CD4-positive, alpha-beta T cell treated with Interferon alpha-2 for 1 hour (primary cell): Measurements from ENCODE around the gene FAM83D.
"Not testable (repeated sequence)": the region's sequence is repeated elsewhere in the genome, so short reads cannot be mapped to it uniquely, and the experiment has no call there.

Experiments used
- DNase-seq, 2 donors: peaks; one replicate each; pipeline ENCODE4 v3.0.0-alpha.2; 2020 to 2022

The FAM83D gene

GRCh38 chr20:38970302-38970701 is 44.1 kb downstream of the FAM83D start:
- no peak for DNase-seq

GRCh38 chr20:38973107-38973506 is 46.9 kb downstream of the FAM83D start:
- no peak for DNase-seq

GRCh38 chr20:38973645-38974044 is 47.4 kb downstream of the FAM83D start:
- no peak for DNase-seq

- no peak for DNase-seq
Measured at GRCh38 chr20:38975539-38976120, 49.4 kb downstream of the FAM83D start.

- no peak for DNase-seq
Measured at GRCh38 chr20:38979434-38979833, 53.2 kb downstream of the FAM83D start.

- no peak for DNase-seq
Measured at GRCh38 chr20:38979842-38980241, 53.6 kb downstream of the FAM83D start.

GRCh38 chr20:38982291-38982690 is 56.1 kb downstream of the FAM83D start:
- no peak for DNase-seq

GRCh38 chr20:38985060-38985459 is 58.8 kb downstream of the FAM83D start:
- DNase-seq: no peak

- DNase-seq: no peak
Measured at GRCh38 chr20:38985603-38986170, 59.5 kb downstream of the FAM83D start.

GRCh38 chr20:38986663-38987062 is 60.4 kb downstream of the FAM83D start:
- DNase-seq: no peak

- DNase-seq: no peak
Measured at GRCh38 chr20:38987777-38988176, 61.6 kb downstream of the FAM83D start.

GRCh38 chr20:38990728-38991127 is 64.5 kb downstream of the FAM83D start:
- DNase-seq: no peak

GRCh38 chr20:38991814-38992704 is 65.8 kb downstream of the FAM83D start:
- DNase-seq: no peak

- no peak for DNase-seq
Measured at GRCh38 chr20:38995536-38996044, 69.4 kb downstream of the FAM83D start.

- not testable (repeated sequence) for DNase-seq
Measured at GRCh38 chr20:38996866-38997265, 70.6 kb downstream of the FAM83D start.

- peak in 1 of 2 donors; percentile 4 for DNase-seq
Measured at GRCh38 chr20:38997622-38998021, 71.4 kb downstream of the FAM83D start.

GRCh38 chr20:38999217-38999616 is 73.0 kb downstream of the FAM83D start:
- DNase-seq: no peak

GRCh38 chr20:38999965-39000910 is 74.0 kb downstream of the FAM83D start:
- DNase-seq: no peak
